Stimulated activated CD4-positive, alpha-beta T cell treated with anti-CD3 and anti-CD28 coated beads, Interleukin-15, amount 100 ng/mL, for 48 hours (primary cell): ENCODE results near the gene PFDN4.
"Not testable (repeated sequence)": the region's sequence is repeated elsewhere in the genome, so short reads cannot be mapped to it uniquely, and the experiment has no call there.

Experiments
- DNase-seq, 2 donors: peaks; one replicate each; pipeline ENCODE4 v3.0.0-alpha.2; 2020; ENCODE audit warnings: low read depth in 2 of 2

The PFDN4 gene

DNA sequence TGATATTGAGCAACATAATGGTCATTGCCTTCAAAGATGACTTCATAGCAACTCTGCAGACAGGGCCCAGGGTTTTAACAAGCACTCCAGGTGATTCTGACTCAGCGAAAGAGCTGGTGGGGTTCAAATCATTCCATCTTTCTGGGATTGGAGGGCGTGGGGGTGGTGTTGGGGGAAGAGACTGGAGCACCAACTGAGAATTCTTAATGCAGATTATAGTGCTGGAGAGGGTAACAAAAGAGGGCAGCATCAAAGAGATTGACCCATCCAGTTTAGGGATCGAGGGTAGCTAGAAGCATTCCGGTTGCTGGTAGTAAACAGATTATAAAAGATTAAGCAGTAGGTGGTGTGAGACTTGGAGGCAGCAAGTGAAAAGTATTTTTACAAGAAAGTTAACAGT is 15.9 kb downstream of the PFDN4 start:
- DNase-seq: no peak

DNA sequence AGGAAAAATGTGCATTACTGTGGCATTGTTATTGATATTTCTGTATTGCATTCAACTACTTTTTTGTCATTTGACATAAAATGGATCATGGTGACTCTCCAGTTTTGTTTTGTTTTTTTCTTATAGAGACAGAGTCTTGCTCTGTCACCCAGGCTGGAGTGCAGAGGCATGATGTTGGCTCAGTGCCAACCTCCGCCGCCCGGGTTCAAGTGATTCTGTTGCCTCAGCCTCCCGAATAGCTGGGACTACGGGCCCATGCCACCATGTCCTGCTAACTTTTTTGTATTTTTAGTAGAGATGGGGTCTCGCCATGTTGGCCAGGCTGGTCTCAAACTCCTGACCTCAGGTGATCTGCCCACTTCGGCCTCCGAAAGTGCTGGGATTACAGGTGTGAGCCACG is 16.8 kb downstream of the PFDN4 start:
- not testable (repeated sequence) for DNase-seq

DNA sequence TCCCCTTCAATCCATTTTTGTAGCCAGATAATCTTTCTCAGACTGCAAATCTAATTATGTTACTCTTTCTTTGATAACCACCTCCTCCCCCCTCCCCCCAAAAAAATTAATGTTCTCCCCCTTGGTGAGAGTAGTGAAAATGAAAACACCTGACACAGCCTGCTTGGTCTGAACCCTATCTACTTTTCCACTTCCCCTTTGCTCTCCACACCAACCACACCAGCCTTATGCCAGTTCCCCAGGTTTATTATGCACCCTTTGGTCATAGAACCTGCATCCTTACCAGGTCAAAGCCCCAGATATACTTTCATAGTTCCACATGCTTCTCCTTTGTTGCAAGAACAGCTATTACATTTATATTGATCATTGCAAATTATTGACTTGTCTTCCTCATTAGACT is 19.4 kb downstream of the PFDN4 start:
- DNase-seq: no peak

DNA sequence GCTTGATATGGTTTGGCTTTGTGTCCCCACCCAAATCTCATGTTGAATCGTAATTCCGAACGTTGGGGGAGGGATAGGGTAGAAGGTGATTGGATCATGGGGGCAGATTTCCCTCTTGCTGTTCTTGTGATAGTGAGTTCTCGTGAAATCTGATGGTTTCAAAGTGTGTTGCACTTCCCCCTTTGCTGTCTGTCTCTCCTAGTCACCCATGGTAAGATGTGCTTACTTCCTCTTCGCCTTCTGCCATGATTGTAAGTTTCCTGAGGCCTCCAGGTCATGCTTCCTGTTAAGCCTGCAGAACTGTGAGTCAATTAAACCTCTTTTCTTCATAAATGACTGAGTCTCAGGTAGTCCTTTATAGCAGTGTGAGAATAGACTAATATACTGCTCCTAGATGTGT is 19.9 kb downstream of the PFDN4 start:
- no peak for DNase-seq

DNA sequence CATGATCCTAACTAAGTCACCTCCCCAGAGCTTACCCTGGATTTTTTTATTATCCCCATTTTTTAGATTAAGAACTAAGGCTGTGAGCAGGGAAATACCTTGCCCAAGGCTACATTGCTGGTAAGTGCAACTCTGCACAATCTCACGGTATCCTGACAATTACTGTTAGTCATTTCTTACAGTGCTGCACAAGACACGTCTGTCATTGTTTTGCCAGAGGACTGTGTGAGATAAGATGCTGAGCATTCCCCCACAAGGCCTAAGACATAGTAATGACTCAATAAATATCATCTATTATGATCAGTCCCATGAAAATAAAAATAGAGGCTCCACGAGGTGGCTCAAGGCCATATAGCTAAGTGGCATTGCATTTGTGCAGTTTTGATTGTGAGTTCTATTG is 21.0 kb downstream of the PFDN4 start:
- no peak for DNase-seq

DNA sequence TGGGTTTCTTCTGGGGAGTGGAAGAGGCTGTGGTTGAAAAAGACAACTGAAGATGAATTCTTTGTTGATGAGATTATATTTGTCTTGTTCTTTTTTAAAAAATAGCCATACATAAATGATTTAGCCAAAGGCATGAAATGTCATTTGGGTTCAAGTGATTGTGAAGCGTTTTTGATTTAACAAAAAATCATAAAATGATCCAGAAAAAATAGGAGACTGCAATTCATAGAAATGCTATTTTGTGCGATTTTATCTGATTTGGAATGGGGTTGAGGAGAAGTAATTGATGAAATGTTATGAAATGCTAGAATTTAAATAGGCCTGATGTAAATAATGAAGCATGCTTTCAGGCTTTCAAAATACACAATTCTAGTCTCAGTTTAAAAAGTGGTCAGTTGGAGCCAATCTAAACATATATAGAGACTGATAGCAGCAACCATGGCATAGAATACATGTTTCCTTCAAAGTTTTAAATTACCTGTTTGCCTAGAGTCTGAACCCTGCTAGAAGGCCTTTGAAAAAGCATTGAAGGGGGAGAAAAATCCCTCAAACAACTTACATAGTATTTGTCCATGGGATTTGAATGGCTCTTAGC is 21.8 kb downstream of the PFDN4 start:
- DNase-seq: no peak

DNA sequence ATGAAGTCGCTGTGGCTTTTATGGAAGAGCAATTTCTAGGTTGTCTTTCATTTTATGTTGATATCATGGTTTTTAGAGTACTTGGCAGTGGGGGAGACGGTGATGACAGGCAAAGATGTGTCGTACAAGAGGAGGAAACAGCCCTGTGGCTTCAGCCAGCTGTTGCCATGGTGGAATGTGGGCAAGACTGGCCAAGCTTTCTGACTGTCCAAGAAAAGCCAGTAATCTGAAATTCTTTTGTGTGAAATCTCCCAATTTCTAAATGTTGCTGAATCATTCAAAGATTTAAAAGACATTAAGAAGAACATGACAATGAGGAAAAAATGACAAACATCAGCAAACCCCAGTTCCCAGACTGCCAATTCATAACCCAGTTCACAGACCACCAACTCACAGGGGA is 23.1 kb downstream of the PFDN4 start:
- DNase-seq: no peak

DNA sequence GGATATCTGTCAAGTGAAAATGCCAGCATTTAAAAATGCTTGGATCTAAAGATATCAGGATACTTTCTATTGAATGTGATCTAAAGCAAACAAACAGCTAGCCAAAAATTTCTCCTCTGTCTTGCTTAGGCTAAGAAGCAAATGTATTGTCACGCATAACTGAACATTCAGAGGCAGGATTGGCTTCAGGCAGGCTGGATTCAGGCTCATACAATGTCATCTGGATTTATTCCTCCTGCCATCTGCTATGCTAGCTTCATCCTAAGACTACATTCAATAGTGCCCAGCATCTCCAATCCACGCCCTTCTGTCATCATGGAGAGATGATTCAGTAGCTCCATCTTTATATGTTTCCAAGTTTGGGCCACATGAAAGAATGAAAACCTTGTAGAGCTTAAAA is 27.1 kb downstream of the PFDN4 start:
- no peak for DNase-seq

DNA sequence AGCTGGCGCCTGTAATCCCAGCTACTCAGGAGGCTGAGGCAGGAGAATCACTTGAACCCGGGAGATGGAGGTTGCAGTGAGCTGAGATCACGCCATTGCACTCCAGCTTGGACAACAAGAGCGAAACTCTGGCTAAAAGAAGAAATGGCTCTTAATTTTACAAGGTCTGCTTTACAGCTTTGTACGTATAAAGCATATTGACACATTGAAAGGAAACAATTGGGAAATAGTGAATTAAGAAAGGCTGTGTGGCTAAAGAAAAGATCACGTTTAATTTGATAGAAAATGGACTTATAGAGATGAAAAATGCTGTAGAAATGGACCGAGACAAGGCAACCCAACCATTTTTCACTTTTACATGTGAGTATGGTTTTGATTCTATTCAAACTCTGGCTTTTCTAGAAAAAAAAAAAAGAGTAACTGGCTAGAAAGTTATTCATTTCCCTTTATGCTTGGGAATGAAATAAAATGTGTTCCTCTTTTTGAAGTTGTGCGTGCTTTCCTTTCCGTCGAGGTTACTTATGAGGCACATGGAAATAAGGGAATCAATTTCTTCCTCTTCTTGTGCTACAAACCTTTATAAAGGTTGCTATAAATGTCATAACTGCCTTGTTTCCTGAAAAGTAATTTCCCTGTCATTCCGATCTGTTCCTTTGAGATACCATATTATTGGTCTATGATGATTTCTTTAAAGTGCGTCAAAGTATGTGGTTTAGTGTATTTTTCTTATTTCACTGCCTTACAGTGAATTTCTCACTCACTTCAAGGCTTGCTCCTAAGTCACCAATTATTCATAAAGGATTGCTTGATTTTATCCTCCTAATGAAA is 29.4 kb downstream of the PFDN4 start:
- no peak for DNase-seq

DNA sequence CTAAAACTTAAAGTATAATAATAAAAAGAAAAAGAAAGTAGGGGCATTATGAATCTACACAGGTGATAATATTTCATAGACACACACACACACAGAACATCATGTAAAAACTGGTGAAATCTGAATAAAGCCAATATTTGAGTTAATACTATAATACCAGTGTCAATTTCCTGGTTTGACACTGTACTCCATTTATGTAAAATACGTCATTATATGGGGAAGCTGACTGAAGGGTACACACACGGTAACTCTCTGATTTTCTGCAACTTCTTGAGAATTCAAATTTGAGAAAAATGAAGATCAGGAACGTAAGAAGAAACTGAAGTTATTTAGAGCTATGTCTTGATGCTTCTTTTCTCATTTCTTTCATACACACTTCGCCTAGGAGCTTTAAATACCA is 36.2 kb downstream of the PFDN4 start:
- DNase-seq: no peak

DNA sequence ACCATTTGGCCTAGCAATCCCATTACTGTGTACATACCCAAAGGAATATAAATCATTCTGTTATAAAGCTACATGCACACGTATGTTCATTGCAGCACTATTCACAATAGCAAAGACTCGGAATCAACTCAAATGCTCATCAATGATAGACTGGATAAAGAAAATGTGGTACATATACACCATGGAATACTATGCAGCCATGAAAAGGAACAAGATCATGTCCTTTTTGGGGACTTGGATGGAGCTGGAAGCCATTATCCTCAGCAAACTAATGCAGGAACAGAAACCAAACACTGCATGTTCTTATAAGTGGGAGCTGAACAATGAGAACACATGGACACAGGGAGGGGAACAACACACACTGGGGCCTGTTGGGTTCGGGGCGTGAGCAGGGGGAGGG is 40.8 kb downstream of the PFDN4 start:
- not testable (repeated sequence) for DNase-seq

DNA sequence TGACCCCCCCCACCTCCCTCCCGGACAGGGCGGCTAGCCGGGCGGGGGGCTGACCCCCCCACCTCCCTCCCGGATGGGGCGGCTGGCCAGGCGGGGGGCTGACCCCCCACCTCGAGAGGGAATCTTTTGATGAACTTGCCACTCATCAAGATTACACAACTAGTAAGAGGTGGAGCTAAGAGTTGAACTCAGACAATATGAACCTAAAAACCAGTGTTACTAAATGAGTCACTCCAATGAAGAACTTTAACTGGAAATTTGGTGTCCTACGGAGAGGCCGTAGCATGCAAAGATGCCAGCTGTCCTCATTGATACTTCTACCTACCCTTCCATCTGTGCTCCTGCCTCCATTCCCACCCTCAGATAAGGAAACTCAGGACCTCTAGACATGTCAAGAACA is 42.8 kb downstream of the PFDN4 start:
- no peak for DNase-seq

DNA sequence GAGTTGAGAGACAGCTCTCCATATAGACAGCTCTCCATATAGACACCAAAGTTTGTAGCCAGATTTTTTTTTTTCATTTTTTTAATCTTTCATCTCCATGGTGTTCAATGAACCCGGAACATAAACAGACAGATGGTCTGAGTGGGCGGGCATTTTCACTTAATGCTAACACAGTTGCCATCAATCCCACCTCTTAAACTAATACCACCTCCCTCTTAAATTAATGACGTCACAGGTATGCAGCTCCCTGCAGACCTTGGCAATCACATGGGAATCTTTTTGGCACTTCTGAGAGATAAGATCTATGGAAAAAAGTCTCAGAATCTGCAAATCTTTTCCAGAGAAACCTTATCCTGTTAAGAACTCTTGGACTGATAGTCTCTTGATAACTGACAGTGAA is 43.2 kb downstream of the PFDN4 start:
- DNase-seq: no peak

DNA sequence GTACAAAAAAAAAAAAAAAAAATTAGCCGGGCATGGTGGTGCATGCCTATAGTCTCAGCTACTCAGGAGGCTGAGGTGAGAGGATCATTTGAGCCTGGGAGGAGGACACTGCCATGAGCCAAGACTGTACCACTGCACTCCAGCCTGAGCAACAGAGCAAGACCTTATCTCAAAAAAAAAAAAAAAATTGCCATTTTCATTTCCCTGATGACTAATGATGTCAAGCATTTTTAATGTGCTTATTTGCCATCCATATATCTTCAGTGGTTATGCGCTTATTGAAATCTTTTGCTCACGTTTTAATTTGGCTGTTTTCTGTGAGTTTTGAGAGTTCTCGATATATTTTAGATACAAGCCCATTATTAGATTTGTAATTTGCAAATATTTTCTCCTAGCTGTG is 46.7 kb downstream of the PFDN4 start:
- no peak for DNase-seq

DNA sequence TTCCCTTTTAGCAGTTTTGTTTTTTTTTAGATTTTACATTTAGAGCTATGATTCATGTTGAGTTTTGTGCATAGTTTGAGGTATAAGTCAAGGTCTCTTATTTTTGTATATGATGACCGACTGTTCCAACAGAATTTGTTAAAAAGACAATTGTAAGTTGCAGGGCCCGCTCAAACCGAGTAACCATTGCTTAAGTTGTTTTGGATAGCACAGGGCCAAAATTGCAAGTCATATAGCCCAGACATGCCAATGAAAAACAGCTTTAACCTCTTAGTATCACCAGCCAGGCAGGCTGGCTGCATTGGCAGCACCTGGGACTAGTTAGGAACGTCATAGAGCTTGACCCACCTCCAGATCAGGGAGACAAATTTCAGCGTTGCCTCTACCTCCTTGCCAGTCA is 47.3 kb downstream of the PFDN4 start:
- no peak for DNase-seq

DNA sequence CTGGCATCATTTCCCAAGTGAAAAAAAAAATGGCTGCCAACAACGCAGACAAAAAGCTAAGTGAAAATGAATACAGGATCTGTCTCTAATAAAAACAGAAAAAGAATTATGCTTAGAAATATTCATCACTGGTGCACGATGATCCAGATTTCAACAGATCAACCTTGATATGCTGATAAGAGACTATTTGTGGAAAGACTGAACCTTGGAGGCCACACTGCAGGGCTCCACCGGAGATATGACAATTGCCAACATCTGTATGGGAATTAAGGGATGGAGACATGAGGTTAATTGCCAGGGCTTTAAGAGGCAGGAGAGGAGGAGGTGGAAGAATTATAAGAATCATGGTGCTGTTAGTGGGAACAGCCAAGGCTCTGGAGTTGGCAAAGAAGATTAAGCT is 48.3 kb downstream of the PFDN4 start:
- no peak for DNase-seq

DNA sequence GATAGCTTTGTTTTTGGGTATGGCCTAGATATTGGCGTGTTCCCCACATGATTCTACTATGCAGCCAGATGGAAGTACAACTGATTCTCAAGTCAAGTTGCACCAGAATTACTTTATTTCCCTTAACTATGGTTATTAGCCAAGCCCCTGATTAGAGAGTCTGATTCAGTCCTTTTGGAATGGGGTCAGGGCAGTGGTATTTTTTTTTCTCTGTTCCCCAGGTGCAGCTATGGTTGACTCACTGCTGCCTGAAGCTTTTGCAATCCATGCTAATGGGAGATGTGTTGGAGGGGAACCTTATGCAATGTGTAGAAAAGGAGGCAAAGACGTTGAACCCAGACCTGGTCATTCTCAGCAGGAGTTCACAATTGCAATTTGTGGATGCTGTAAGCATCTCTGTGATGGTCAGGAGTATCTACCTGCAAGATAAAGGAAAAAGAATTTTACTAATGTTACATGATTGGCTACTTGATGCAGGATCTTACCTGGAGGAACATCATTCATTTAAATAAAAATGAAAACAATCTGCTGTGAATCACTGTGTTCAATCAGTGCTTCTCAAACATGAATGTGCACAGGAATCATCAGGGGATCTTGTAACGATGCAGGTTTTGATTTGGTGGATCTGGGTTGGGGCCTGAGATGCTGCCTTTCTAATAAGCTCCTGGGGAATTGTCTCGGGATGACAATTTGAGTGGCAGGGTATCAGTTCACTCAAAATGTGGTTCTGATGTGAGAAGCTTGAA is 49.4 kb downstream of the PFDN4 start:
- no peak for DNase-seq

DNA sequence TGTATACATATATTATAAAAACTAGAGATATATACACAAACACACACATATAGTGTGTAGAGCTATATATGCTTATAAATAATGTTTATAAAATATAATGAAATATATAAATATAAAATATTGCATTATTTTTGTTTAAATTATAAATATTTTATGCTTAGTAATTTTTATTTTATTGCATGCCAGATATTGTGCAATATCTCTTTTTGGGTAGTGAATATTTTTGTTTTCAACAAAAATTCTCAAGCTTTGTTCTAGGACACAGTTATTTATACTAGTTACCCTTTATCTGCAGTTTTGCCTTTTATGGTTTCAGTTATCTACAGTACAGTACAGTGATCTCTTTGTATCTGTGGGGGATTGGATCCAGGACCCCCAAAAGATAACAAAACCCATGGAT is 52.2 kb downstream of the PFDN4 start:
- no peak for DNase-seq

DNA sequence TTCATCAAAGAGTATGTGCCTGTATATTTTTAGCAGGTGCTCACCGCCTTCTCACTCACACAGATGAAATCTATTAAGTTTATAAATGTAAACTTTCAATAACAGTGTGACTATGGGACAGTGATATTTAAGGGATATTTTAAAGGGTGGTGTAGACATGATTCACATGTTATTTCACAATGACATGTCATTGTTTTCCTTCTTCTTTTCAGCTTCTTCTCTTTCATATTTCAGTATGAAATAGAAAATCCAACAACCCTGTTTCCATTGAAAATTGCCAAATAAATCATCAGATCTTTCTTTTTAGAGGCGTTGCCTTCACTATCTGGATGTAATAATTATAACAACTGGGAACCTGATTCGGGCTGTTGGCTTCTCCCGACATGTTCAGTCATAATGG is 54.8 kb downstream of the PFDN4 start:
- DNase-seq: no peak

DNA sequence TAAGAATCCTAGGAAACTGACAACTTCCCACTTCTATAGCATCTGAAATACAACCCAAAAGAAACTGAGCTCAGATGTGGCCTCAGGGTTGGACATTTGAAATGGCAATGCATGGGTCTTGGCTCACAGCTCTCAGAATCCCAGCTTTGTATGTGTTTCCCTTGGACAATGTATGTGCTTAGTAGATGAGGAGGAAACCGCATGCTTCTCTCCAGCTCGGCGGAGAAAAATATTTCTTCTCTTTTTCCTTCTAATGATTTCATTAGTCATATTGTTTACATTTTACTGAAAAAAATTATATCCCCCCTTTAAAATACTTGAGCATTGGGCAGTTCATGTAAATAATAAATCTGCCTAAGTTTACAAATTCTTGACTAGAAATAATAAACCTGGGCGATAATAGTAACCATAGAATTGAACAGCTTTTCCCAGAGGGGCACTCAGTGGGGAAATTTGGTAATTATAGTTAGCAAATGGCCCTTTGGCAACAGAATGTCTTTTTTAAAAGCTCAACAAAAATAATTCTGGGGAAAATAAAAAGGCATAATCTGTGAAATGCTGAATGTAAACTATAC is 55.3 kb downstream of the PFDN4 start:
- no peak for DNase-seq

DNA sequence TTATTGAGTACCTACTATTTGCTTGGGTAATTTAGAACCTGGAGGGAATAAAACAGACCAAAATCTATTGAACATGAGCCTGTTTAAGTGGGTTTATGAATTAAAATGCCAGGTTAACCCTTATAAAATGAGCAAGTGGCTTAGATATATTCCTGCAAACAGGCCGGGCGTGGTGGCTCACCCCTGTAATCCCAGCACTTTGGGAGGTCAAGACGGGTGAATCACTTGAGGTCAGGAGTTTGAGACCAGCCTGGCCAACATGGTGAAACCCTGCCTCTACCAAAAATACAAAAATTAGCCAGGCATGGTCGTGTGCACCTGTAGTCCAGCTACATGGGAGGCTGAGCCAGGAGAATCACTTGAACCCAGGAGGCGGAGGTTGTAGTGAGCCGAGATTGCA is 57.9 kb downstream of the PFDN4 start:
- DNase-seq: not testable (repeated sequence)

DNA sequence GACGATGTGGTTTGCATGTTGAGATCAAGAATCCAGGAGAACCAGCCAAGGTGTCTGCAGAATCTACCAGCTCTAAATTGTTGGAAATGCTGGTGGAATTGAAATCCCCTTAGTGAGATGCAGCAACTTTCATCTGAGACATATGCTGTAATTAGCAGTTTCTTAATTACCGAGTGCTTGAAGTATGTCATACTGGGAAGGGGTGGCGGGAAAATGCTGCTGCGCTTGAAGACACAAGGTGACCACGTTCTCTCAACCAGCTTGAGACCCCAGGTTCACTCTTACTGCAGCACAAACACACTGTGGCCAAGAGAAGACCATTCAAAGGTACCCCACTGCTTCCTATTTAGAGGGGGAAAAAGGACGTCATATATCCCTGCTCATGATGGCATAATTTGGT is 59.0 kb downstream of the PFDN4 start:
- DNase-seq: no peak
